Loucy (cell line): Measurements from ENCODE around the gene PKD1.

Experiments
- CTCF ChIP-seq: fragments of 200-600 bp; sonication (generic); conservative IDR thresholded peaks from 2 replicates; pipeline ENCODE4 v1.5.1; 2014; ENCODE audit warnings: mild to moderate bottlenecking, antibody characterized with exemption, low read length
- EZH2phosphoT487 ChIP-seq: fragments of 200-600 bp; IDR thresholded peaks from 2 replicates; pipeline ENCODE4 v1.6.1; 2018; ENCODE audit warnings: antibody characterized with exemption, mild to moderate bottlenecking, moderate library complexity, borderline replicate concordance

- TF ChIP-seq CTCF (no peak), EZH2phosphoT487 (no peak)
These were observed 40.3 kb upstream of the PKD1 start for GRCh38 chr16:2176047-2176446.
